WERI-Rb-1 (cell line): ENCODE data around the gene TECTA.

ENCODE experiments used
- DNase-seq: peaks from one replicate; pipeline ENCODE4 v3.0.0-alpha.2; 2020
- H3K27ac ChIP-seq: fragments of 250-450 bp; sonication (Bioruptor Pico); 2 replicates; pipeline ENCODE4 v1.5.1; 2020; ENCODE audit warnings: mild to moderate bottlenecking, moderate library complexity
- H3K27me3 ChIP-seq: fragments of 250-450 bp; sonication (Bioruptor Pico); 2 replicates; pipeline ENCODE4 v1.5.1; 2021; ENCODE audit warnings: mild to moderate bottlenecking, low read depth, moderate library complexity; ENCODE audit not compliant: insufficient read depth, severe bottlenecking
- H3K36me3 ChIP-seq: fragments of 250-450 bp; sonication (Bioruptor Pico); 2 replicates; pipeline ENCODE4 v1.5.1; 2020; ENCODE audit warnings: mild to moderate bottlenecking, moderate library complexity
- H3K4me3 ChIP-seq: 2 replicates; pipeline ENCODE4 v1.5.1; 2011; ENCODE audit warnings: low read depth, mild to moderate bottlenecking, control low read depth, low read length
- H3K9me3 ChIP-seq: fragments of 250-450 bp; sonication (Bioruptor Pico); 2 replicates; pipeline ENCODE4 v1.5.1; 2021; ENCODE audit warnings: mild to moderate bottlenecking, moderate library complexity; ENCODE audit not compliant: severe bottlenecking
- CTCF ChIP-seq: IDR thresholded peaks from 2 replicates; pipeline ENCODE4 v1.5.1; 2011; ENCODE audit warnings: low read depth, mild to moderate bottlenecking, control low read depth, inconsistent platforms, low read length

The TECTA gene

GRCh38 chr11:121122328-121122727, 21.3 kb downstream of the TECTA start:
- TF ChIP-seq CTCF: no peak
- Histone ChIP-seq H3K4me3 (no peak overlapping the region), H3K27ac (no peak overlapping the region), H3K27me3 (no peaks in the 10 kb centered on the region), H3K9me3 (no peaks in the 10 kb centered on the region), H3K36me3 (no peaks in the 10 kb centered on the region)
- no peak for DNase-seq

- Histone ChIP-seq H3K27me3 (no peaks in the 10 kb centered on the region), H3K4me3 (no peak overlapping the region), H3K36me3 (no peaks in the 10 kb centered on the region; the same call in 1 of the 2 replicates), H3K27ac (no peak overlapping the region), H3K9me3 (no peaks in the 10 kb centered on the region)
- DNase-seq: no peak
- no peak for TF ChIP-seq CTCF
Observed at GRCh38 chr11:121123496-121124069, 22.5 kb downstream of the TECTA start.

DNA sequence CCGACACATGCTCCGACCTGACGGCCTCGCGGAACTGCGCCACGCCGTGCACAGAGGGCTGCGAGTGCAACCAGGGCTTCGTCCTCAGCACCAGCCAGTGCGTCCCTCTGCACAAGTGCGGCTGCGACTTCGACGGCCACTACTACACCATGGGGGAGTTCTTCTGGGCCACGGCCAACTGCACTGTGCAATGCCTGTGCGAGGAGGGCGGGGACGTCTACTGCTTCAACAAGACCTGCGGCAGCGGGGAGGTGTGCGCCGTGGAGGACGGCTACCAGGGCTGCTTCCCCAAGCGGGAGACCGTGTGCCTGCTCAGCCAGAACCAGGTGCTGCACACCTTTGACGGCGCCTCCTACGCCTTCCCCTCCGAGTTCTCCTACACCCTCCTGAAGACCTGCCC, 26.8 kb downstream of the TECTA start:
- Histone ChIP-seq H3K9me3 (no peaks in the 10 kb centered on the region), H3K27me3 (no peaks in the 10 kb centered on the region), H3K27ac (no peak overlapping the region), H3K4me3 (no peak overlapping the region), H3K36me3 (no peaks in the 10 kb centered on the region; the same call in 1 of the 2 replicates)
- no peak for DNase-seq
- no peak for TF ChIP-seq CTCF

DNA sequence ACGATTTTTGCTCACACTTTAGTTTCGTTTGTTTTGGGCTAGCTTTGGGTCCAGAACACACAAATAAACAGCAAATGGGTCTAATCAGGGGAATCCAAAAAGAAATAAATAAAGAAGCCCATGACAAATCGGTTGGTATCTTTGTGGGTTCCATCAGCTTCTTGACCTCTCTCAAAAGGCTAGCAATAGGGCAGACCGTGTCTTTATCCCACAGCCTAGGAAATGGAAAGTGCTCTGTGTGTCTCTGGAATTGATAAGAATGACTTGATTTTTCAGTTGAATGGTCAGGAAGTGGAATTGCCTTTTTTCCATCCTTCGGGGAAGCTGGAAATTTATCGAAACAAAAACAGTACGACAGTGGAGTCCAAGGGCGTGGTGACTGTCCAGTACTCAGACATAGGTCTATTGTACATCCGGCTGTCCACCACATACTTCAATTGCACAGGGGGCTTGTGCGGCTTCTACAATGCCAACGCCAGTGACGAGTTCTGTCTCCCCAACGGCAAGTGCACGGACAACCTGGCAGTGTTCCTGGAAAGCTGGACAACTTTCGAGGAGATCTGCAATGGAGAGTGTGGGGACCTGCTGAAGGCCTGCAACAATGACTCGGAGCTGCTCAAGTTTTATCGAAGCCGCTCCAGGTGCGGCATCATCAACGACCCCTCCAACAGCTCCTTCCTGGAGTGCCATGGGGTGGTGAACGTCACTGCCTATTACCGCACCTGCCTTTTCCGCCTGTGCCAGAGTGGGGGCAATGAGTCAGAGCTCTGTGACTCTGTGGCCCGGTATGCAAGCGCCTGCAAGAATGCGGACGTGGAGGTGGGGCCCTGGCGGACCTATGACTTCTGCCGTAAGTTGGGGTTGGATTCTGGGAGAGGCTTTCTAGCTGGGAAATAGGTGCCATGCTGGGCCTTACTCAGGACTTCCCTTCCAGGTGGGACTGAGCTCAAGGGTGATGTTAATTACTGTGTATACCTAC, 28.6 kb downstream of the TECTA start:
- Histone ChIP-seq H3K27me3 (no peaks in the 10 kb centered on the region), H3K27ac (no peak overlapping the region), H3K36me3 (no peaks in the 10 kb centered on the region; the same call in 1 of the 2 replicates), H3K4me3 (no peak overlapping the region), H3K9me3 (no peaks in the 10 kb centered on the region)
- DNase-seq: no peak
- TF ChIP-seq CTCF: no peak

DNA sequence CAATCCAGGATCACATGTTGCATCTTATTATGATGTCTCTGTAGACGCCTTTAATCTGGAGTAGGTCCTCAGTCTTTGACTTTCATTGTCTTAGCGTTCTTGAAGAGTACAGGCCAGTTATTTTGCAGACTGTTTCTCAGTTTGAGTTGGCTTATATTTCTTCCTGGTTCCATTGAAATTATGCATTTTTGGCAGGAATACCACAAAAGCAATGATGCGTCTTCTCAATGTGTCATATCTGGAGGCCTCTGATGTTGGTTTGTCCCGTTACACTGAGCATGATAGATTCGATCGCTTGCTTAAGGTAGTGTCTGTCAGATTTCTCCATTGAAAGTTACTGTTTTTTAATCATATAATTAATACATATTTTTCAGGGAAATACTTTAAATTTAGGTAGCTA, 30.6 kb downstream of the TECTA start:
- Histone ChIP-seq H3K9me3 (no peaks in the 10 kb centered on the region), H3K27ac (no peak overlapping the region), H3K27me3 (no peaks in the 10 kb centered on the region), H3K36me3 (no peaks in the 10 kb centered on the region; the same call in 1 of the 2 replicates), H3K4me3 (no peak overlapping the region)
- no peak for DNase-seq
- TF ChIP-seq CTCF: no peak
